ENCODE results near the gene FITM2. TPM values are rescaled to one million over a fixed set of nuclear protein-coding genes. Genes with fewer than 3 reads are reported as not detected.

Gene FITM2
- total RNA-seq, 2 experiments from 2014 or later: 2.7 to 2.9 TPM

DNA sequence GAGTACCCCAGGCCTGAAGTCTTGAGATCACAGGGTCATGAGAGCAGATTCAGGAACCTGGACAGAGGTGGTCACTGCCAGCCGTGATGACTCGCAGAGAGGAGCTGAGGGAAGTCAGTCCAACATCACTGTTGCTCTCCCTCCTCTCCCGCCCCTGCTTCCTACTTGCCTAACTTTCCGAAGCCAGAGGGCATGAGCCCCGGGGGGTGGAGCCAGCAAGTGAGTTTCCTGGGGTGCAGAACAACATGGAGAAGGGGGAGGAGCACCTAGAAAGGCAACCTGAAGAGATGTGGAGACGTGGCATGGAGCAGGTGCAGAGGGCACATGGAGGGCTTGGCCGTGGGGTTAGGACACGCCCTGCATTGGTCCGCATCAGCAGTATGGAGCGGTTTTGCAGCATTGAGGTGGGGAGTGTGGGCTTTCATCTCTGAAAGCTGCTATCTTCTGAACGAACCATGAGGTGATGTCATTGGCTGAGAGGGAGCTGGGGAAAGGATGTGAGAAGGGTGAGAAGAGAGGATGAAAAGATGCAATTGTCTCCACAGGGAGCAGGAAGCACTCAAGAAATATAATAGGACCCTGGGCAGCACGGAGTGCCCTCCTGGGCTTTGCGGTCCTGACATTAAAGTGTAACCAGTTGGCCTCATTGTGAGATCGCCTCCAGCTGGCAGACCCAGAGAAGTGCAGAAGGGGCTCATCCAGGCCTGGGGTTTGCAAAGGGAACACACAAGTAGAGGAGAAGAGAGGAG is 38.9 kb downstream of the FITM2 start:
- H3K9me3 Mint-ChIP-seq (ENCODE audit: insufficient read depth): no peaks in the 10 kb centered on the region
- ChIA-PET POLR2A (no interaction called here), CTCF (interaction anchor here (2.4 to 4.2 kb wide), 2 partner anchors 55 to 60 kb away, joined by 5 to 44 read pairs; no protein-coding TSS in a partner anchor)
- DNase-seq (no peak), ATAC-seq (no peak)
- no peak overlapping the region for H3K27ac Mint-ChIP-seq
- no peaks in the 10 kb centered on the region for H3K4me1 Mint-ChIP-seq (ENCODE audit: low read depth)
- no peak overlapping the region for H3K4me3 Mint-ChIP-seq
- H3K36me3 Mint-ChIP-seq (ENCODE audit: low read depth): no peaks in the 10 kb centered on the region
- no peaks in the 10 kb centered on the region for H3K27me3 Mint-ChIP-seq (ENCODE audit: low read depth)

DNA sequence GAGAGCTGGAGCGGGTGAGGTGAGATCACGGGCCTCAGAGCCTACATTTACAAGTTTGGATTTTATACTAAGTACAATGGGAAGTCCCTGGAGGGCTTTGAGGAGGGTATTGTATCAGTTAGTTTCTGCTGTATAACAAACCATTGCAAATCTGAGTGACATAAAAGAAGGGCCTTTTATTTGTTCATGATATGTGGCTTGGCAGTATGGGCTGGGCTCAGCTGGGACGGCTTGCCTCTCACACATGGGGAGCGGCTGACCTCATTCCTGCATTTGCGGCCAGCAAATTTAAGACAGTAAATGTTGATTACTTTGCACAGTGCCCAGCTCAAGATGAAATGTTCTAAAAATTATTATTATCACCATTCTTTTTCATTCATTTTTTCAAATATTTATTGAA is 42.2 kb downstream of the FITM2 start:
- H3K36me3 Mint-ChIP-seq (ENCODE audit: low read depth): no peaks in the 10 kb centered on the region
- no peak overlapping the region for H3K4me3 Mint-ChIP-seq
- DNase-seq (no peak), ATAC-seq (no peak)
- H3K9me3 Mint-ChIP-seq (ENCODE audit: insufficient read depth): no peaks in the 10 kb centered on the region
- no peaks in the 10 kb centered on the region for H3K4me1 Mint-ChIP-seq (ENCODE audit: low read depth)
- ChIA-PET CTCF (no interaction called here), POLR2A (no interaction called here)
- H3K27me3 Mint-ChIP-seq (ENCODE audit: low read depth): no peaks in the 10 kb centered on the region
- H3K27ac Mint-ChIP-seq: no peak overlapping the region

GRCh38 chr20:44264287-44264686 is 46.7 kb downstream of the FITM2 start:
- Mint-ChIP-seq H3K4me1 (ENCODE audit: low read depth) (no peaks in the 10 kb centered on the region), H3K4me3 (no peak overlapping the region), H3K9me3 (ENCODE audit: insufficient read depth) (no peaks in the 10 kb centered on the region), H3K27me3 (ENCODE audit: low read depth) (no peaks in the 10 kb centered on the region), H3K27ac (no peak overlapping the region), H3K36me3 (ENCODE audit: low read depth) (no peaks in the 10 kb centered on the region)
- DNase-seq (no peak), ATAC-seq (no peak)
- CTCF ChIA-PET: interaction anchor here (1.5 kb wide), 1 partner anchor 47 kb away, joined by 4 read pairs; no protein-coding TSS in a partner anchor
- POLR2A ChIA-PET: interaction anchor here (1.0 kb wide), 1 partner anchor 25 kb away, joined by 3 read pairs; no protein-coding TSS in a partner anchor

GRCh38 chr20:44258226-44258890 is 52.6 kb downstream of the FITM2 start:
- Mint-ChIP-seq H3K4me3 (no peak overlapping the region), H3K27me3 (ENCODE audit: low read depth) (no peaks in the 10 kb centered on the region), H3K27ac (no peak overlapping the region), H3K4me1 (ENCODE audit: low read depth) (no peaks in the 10 kb centered on the region), H3K36me3 (ENCODE audit: low read depth) (no peaks in the 10 kb centered on the region), H3K9me3 (ENCODE audit: insufficient read depth) (no peaks in the 10 kb centered on the region)
- DNase-seq: no peak
- ChIA-PET POLR2A (no interaction called here), CTCF (no interaction called here)
- ATAC-seq: no peak

GRCh38 chr20:44256961-44257360 is 54.0 kb downstream of the FITM2 start:
- ChIA-PET CTCF (no interaction called here), POLR2A (no interaction called here)
- Mint-ChIP-seq H3K4me1 (ENCODE audit: low read depth) (no peaks in the 10 kb centered on the region), H3K27me3 (ENCODE audit: low read depth) (no peaks in the 10 kb centered on the region), H3K9me3 (ENCODE audit: insufficient read depth) (no peaks in the 10 kb centered on the region), H3K36me3 (ENCODE audit: low read depth) (no peaks in the 10 kb centered on the region), H3K4me3 (no peak overlapping the region), H3K27ac (no peak overlapping the region)
- no peak for ATAC-seq
- DNase-seq: no peak

DNA sequence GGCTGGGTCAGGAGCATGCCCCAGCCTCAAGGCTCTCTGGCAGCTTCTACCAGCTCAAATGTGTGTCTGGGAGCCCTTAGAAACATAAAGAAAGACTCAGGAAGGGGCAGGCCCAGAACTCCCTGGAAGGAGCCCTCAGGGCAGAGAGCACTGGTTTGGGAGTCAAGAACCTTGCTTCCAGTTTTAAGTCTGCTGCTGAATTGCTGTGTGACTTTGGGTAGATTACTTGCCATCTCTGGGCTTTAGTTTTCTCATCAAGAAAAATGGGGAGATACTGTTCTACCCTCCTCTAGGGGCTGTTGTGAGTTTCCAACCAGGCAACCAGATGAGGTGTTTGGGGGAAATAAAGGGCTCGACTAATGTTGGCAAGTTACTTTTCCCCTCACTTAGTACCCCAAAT is 55.1 kb downstream of the FITM2 start:
- CTCF ChIA-PET: no interaction called here
- no peaks in the 10 kb centered on the region for H3K27me3 Mint-ChIP-seq (ENCODE audit: low read depth)
- no peak for ATAC-seq

DNA sequence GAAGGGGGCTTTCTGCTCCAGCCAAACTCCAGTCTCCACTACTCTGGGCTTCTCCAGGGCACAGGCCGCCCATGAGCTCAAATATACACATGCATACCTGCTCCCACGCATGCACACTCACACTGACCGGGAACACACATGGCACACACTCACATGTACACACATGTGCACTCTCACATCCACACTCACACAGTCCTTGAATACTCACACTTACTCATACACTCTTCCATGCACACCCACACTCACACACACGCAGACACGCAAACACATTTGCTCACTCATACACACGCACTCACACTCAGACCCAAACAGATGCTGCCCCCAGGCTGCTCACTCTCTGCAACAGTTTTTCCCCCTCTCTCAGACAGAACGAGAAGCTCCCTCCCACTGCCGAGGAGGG is 56.9 kb downstream of the FITM2 start:
- ChIA-PET POLR2A (no interaction called here), CTCF (interaction anchor here (1.0 kb wide), 2 partner anchors 9 to 56 kb away, joined by 3 read pairs; no protein-coding TSS in a partner anchor)
- Mint-ChIP-seq H3K27ac (no peak overlapping the region), H3K27me3 (ENCODE audit: low read depth) (no peaks in the 10 kb centered on the region), H3K36me3 (ENCODE audit: low read depth) (no peaks in the 10 kb centered on the region), H3K4me1 (ENCODE audit: low read depth) (no peaks in the 10 kb centered on the region), H3K4me3 (no peak overlapping the region), H3K9me3 (ENCODE audit: insufficient read depth) (no peaks in the 10 kb centered on the region)
- DNase-seq: no peak
- no peak for ATAC-seq

More for the DNA sequence above, 55.1 kb downstream of the FITM2 start:
- POLR2A ChIA-PET: no interaction called here
- Mint-ChIP-seq H3K9me3 (ENCODE audit: insufficient read depth) (no peaks in the 10 kb centered on the region), H3K36me3 (ENCODE audit: low read depth) (no peaks in the 10 kb centered on the region), H3K4me1 (ENCODE audit: low read depth) (no peaks in the 10 kb centered on the region), H3K4me3 (no peak overlapping the region), H3K27ac (no peak overlapping the region)
- no peak for DNase-seq

- H3K4me3 Mint-ChIP-seq: no peak overlapping the region
- ATAC-seq: no peak
- no peak overlapping the region for H3K27ac Mint-ChIP-seq
- no peaks in the 10 kb centered on the region for H3K4me1 Mint-ChIP-seq (ENCODE audit: low read depth)
- H3K9me3 Mint-ChIP-seq (ENCODE audit: insufficient read depth): no peaks in the 10 kb centered on the region
- ChIA-PET POLR2A (no interaction called here), CTCF (interaction anchor here (1.0 to 1.2 kb wide), 3 partner anchors 9 to 57 kb away, joined by 3 read pairs; no protein-coding TSS in a partner anchor)
- H3K36me3 Mint-ChIP-seq (ENCODE audit: low read depth): no peaks in the 10 kb centered on the region
- no peaks in the 10 kb centered on the region for H3K27me3 Mint-ChIP-seq (ENCODE audit: low read depth)
- no peak for DNase-seq
Observed at GRCh38 chr20:44253528-44253927, 57.5 kb downstream of the FITM2 start.

Other genes with a start within 250 kb of the FITM2 start
- gene JPH2, start 124.0 kb downstream of the FITM2 start, total RNA-seq: under 1 TPM in 1 of 2 experiments, not detected in 1; 0.10 TPM
- gene OSER1, start 100.4 kb downstream of the FITM2 start, total RNA-seq: 10 to 100 TPM; 19.1 to 19.9 TPM
- gene GDAP1L1, start 63.9 kb downstream of the FITM2 start, total RNA-seq: not detected
- gene R3HDML, start 25.8 kb upstream of the FITM2 start, total RNA-seq: not detected
- not detected for gene HNF4A, start 44.5 kb upstream of the FITM2 start, total RNA-seq
- 10 to 100 TPM; 18.0 to 18.4 TPM for gene TTPAL, start 164.7 kb upstream of the FITM2 start, total RNA-seq
- 10 to 100 TPM; 56.3 to 57.8 TPM for gene SERINC3, start 210.9 kb upstream of the FITM2 start, total RNA-seq

Measured in activated CD8-positive, alpha-beta T cell treated with anti-CD3 and anti-CD28 coated beads, Interleukin-2, amount 10 ng/mL, durations not matched to agents 7 days and 5 days (primary cell).